ENCODE measurements around the gene ADGRG7.

ADGRG7 gene

GRCh38 chr3:100602506-100603444, 6.6 kb upstream of the ADGRG7 start:
- no peak for DNase-seq (ENCODE audit: low spot score)

- DNase-seq (ENCODE audit: low spot score) = peak; percentile 29
Observed at GRCh38 chr3:100603469-100603868, 5.9 kb upstream of the ADGRG7 start.

GRCh38 chr3:100605358-100605757, 4.0 kb upstream of the ADGRG7 start:
- no peak for DNase-seq (ENCODE audit: low spot score)

- DNase-seq (ENCODE audit: low spot score) = no peak
Observed at GRCh38 chr3:100606894-100607512, 2.4 kb upstream of the ADGRG7 start.

- no peak for DNase-seq (ENCODE audit: low spot score)
Observed at GRCh38 chr3:100609963-100610362, 562 bp downstream of the ADGRG7 start.

- DNase-seq (ENCODE audit: low spot score) = no peak
Observed at GRCh38 chr3:100611221-100611620, 1.8 kb downstream of the ADGRG7 start.

- no peak for DNase-seq (ENCODE audit: low spot score)
Observed at GRCh38 chr3:100613721-100614390, 4.5 kb downstream of the ADGRG7 start.

- no peak for DNase-seq (ENCODE audit: low spot score)
Observed at GRCh38 chr3:100614941-100615340, 5.5 kb downstream of the ADGRG7 start.

GRCh38 chr3:100615684-100616083, 6.3 kb downstream of the ADGRG7 start:
- peak; percentile 4 for DNase-seq (ENCODE audit: low spot score)

- DNase-seq (ENCODE audit: low spot score) = no peak
Observed at GRCh38 chr3:100621251-100621650, 11.8 kb downstream of the ADGRG7 start.

GRCh38 chr3:100627491-100627890, 18.1 kb downstream of the ADGRG7 start:
- no peak for DNase-seq (ENCODE audit: low spot score)

GRCh38 chr3:100629421-100630127, 20.2 kb downstream of the ADGRG7 start:
- DNase-seq (ENCODE audit: low spot score) = no peak

GRCh38 chr3:100630664-100631063, 21.3 kb downstream of the ADGRG7 start:
- no peak for DNase-seq (ENCODE audit: low spot score)

GRCh38 chr3:100631236-100631635, 21.8 kb downstream of the ADGRG7 start:
- DNase-seq (ENCODE audit: low spot score) = no peak

- peak; percentile 3 for DNase-seq (ENCODE audit: low spot score)
Observed at GRCh38 chr3:100634493-100635272, 25.3 kb downstream of the ADGRG7 start.

GRCh38 chr3:100635273-100635701, 25.9 kb downstream of the ADGRG7 start:
- no peak for DNase-seq (ENCODE audit: low spot score)

- DNase-seq (ENCODE audit: low spot score) = no peak
Observed at GRCh38 chr3:100637197-100637631, 27.8 kb downstream of the ADGRG7 start.

- no peak for DNase-seq (ENCODE audit: low spot score)
Observed at GRCh38 chr3:100640633-100641032, 31.2 kb downstream of the ADGRG7 start.

GRCh38 chr3:100641471-100642032, 32.2 kb downstream of the ADGRG7 start:
- no peak for DNase-seq (ENCODE audit: low spot score)

GRCh38 chr3:100645913-100646312, 36.5 kb downstream of the ADGRG7 start:
- DNase-seq (ENCODE audit: low spot score) = no peak

- DNase-seq (ENCODE audit: low spot score) = no peak
Observed at GRCh38 chr3:100647171-100647570, 37.8 kb downstream of the ADGRG7 start.
